Subcutaneous adipose tissue (tissue), 4 donors: ENCODE measurements around the gene ECPAS. TPM values are rescaled to one million over a fixed set of nuclear protein-coding genes. Genes with fewer than 3 reads are reported as not detected.

ENCODE experiments used
- total RNA-seq, 4 donors: library from RNA; depleted of rRNA; stranded (reverse); fragments of >200 nt; gene quantifications; one replicate each; pipeline ENCODE4 v1.1.0, GENCODE V29; 2016
- TF ChIP-seq, protein P1 (sequence below): fragments of 450-650 bp; IDR thresholded peaks from one replicate; pipeline ENCODE4 v1.5.1; 2016; ENCODE audit warnings: low read depth, mild to moderate bottlenecking, control low read depth, antibody characterized with exemption, moderate library complexity

ECPAS gene
- total RNA-seq, 4 donors from 2014 or later: 92.8 to 152 (median 147) TPM

DNA sequence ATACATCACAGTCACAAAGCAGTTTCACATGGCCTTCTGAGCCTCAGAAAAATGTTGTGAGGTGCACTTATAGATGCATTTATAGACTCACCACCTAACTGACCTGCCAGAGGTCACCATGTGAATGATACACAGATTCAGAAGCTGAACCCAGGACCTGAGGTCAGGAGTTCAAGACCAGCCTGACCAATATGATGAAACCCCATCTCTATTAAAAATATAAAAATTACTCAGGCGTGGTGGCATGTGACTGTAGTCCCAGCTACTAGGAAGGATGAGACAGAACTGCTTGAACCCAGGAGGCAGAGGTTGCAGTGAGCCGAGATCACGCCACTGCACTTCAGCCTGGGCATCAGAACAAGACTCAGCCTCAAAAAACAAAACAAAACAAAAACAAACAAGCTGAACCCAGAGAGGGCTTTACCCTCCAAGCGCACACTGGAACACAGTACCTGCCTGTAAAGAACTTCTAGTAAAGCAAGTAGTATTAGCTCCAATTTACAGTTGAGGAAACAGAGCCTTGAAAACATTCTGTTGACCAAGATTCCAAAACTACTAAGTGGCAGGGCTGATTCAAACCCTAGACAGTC lies 16.3 kb downstream of the ECPAS start:
- TF ChIP-seq, protein P1, sequence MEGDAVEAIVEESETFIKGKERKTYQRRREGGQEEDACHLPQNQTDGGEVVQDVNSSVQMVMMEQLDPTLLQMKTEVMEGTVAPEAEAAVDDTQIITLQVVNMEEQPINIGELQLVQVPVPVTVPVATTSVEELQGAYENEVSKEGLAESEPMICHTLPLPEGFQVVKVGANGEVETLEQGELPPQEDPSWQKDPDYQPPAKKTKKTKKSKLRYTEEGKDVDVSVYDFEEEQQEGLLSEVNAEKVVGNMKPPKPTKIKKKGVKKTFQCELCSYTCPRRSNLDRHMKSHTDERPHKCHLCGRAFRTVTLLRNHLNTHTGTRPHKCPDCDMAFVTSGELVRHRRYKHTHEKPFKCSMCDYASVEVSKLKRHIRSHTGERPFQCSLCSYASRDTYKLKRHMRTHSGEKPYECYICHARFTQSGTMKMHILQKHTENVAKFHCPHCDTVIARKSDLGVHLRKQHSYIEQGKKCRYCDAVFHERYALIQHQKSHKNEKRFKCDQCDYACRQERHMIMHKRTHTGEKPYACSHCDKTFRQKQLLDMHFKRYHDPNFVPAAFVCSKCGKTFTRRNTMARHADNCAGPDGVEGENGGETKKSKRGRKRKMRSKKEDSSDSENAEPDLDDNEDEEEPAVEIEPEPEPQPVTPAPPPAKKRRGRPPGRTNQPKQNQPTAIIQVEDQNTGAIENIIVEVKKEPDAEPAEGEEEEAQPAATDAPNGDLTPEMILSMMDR: no peak

DNA sequence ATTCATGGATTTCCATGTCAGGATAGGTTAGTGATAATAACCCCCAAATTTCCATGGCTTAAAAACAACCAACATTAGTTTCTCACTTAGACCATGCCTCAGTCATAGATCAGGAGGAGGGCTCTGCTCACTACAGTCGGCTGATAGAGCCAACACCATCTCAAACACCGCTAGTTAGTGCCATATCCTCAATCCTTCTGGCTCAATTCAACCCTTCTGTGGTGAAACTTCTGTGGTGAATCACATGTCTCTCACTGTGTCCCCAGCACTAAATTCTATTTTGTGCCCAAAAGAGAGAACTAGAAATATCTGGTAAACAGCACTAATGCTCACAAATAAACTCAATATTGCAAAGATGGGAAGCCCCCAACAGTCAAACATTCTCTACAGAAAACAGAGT lies 21.1 kb downstream of the ECPAS start:
- TF ChIP-seq, protein P1: no peak

DNA sequence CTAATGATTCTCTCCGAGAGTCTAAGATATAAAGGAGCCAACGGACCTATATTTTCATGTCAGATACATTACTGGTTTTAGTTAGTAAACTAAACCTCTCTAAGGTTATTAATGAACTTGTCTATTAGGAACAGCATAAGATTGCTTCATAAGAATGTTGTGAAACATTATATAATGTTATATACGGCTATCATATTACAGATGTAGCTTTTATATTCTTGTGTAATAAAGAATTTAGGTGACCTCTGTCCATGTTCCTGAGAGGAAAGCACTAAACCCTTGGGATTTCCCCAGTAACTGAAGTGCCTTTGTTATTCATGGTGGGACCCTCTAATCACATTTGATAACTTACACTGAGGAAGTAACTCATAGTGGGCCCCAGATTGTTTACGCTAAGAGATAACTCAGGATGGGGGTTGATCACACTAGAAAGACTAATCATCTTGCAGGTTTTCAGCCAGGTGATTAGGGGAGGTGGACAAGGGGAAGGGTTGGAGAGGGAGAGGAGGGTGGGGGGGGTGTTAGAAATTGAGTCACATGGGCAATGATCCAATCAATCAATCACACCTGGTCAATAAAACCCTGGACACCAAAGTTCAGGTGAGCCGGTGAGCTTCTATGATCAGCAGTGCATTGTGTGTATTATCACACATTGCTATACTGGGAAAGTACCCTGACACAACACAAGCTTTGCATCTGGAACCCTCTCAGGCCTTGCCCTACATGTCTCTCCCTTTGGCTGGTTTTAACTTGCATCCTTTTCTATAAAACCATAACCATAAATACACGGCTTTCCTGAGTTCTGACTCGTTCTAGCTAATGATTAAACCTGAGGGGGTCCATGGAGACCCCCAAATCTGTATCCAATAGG lies 25.8 kb downstream of the ECPAS start:
- TF ChIP-seq, protein P1: no peak

DNA sequence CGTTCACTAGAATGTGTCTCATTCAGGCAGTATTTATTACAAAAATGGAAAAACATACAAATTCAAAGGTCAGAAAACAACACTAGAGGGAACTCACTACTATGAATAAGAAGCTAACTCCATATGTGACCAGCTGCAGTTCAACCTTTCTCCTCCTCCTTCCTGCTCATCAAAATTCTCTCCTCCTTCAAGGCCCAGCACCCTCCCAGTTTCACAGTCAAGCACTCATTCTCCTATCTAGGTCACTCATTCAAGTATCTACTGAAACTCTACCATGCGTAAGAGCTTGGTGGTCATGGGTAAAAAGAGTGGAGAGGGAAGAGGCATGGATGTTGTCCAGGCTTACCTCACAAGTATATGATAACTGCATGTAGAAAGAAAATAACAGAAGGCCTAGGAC lies 27.7 kb downstream of the ECPAS start:
- TF ChIP-seq, protein P1: no peak

DNA sequence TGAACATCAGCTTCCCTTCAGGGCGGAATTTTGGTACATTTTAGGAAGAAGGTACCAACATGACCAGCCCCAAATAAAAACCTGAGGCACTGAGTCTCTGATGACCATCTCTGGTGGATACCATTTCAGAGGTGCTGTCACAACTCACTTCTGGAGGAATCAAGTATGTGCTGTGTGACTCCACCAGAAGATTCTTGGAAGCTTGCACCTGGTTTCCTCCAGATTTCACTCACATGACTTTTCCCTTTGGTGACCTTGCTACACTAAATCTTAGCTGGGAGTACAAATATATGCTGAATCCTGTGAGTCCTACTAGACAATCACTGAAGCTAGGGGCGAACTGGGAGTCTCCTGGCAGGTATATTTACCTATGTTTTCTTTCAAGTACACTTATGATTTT lies 28.5 kb downstream of the ECPAS start:
- TF ChIP-seq, protein P1: no peak

DNA sequence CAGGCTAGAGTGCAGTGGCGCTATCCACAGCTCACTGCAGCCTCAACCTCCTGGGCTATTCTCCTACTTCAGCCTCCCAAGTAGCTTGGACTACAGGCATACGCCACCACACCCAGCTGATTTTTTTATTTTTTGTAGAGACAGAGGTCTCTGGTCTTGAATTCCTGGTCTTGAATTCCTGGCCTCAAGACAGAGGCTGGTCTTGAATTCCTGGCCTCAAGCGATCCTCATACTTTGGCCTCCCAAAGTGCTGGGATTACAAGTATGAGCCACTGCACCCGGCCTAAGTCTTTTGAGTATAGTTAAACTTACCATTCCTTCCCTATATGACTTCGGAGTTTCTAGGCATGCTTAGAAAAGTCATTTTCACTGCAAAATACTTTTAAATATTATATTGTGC lies 29.4 kb downstream of the ECPAS start:
- TF ChIP-seq, protein P1: no peak

DNA sequence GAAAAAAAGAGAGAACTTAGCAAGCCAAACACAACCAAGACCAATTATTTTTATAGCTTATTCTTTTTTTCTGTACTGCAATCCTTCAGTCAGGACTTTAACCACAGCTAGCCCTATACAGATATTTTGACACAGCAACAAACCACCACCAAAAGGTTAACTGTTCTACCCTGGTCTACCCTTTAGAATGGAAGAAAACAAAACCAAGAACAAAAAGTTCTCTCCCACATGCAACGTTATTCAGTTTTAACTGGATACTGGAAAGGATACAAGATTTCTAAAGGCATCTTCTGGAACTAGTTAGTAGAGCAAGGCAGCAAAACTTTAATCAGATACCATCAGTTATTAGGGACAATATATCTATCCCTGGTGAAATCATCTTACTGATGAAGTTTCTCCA lies 32.6 kb downstream of the ECPAS start:
- TF ChIP-seq, protein P1: no peak
